Activated T-cell treated with anti-CD3 and anti-CD28 coated beads, Interleukin-2, amount 50 U/mL, for 4 hours (primary cell): ENCODE results near the gene TMEM161A. TPM values are rescaled to one million over a fixed set of nuclear protein-coding genes. Genes with fewer than 3 reads are reported as not detected.
"Not testable (repeated sequence)": the region's sequence is repeated elsewhere in the genome, so short reads cannot be mapped to it uniquely, and the experiment has no call there.

Experiments used
- ATAC-seq, 2 donors: fragments of 200-7000 bp; cut with Tn5 transposase; one replicate each; pipeline ENCODE4 v1.10.0; 2021
- DNase-seq: peaks from one replicate; pipeline ENCODE4 v3.0.0-alpha.2; 2020
- H3K27me3 Mint-ChIP-seq: one replicate; pipeline ENCODE4 v1.8.0; 2021; ENCODE audit warnings: low read depth, mixed read lengths
- H3K36me3 Mint-ChIP-seq: one replicate; pipeline ENCODE4 v1.8.0; 2022; ENCODE audit warnings: mixed read lengths; ENCODE audit not compliant: insufficient read depth
- H3K4me1 Mint-ChIP-seq: one replicate; pipeline ENCODE4 v1.8.0; 2021; ENCODE audit warnings: low read depth, mixed read lengths
- H3K4me3 Mint-ChIP-seq: one replicate; pipeline ENCODE4 v1.8.0; 2021; ENCODE audit warnings: mild to moderate bottlenecking, moderate library complexity, mixed read lengths
- H3K9me3 Mint-ChIP-seq: one replicate; pipeline ENCODE4 v1.8.0; 2021; ENCODE audit warnings: mixed read lengths
- total RNA-seq, 3 donors: library from RNA; stranded (reverse); gene quantifications; one replicate each; pipeline ENCODE4 v1.2.1, GENCODE V29; 2021

Gene TMEM161A
- total RNA-seq, 3 donors from 2014 or later: 42.3 to 43.2 (median 43.1) TPM

- Mint-ChIP-seq H3K36me3 (peaks cover 4% of the 10 kb centered on the region), H3K4me3 (no peak overlapping the region), H3K9me3 (no peaks in the 10 kb centered on the region), H3K27me3 (no peaks in the 10 kb centered on the region), H3K4me1 (no peaks in the 10 kb centered on the region)
- ATAC-seq (no peak), DNase-seq (no peak)
Observed at GRCh38 chr19:19103167-19103566, 35.1 kb downstream of the TMEM161A start.

GRCh38 chr19:19102566-19102965 lies 35.7 kb downstream of the TMEM161A start:
- not testable (repeated sequence) for H3K9me3 Mint-ChIP-seq

GRCh38 chr19:19101540-19101939 lies 36.7 kb downstream of the TMEM161A start:
- no peak for DNase-seq
- Mint-ChIP-seq H3K9me3 (no peaks in the 10 kb centered on the region), H3K4me1 (no peaks in the 10 kb centered on the region), H3K4me3 (no peak overlapping the region), H3K36me3 (peaks cover 10% of the 10 kb centered on the region), H3K27me3 (no peaks in the 10 kb centered on the region)
- ATAC-seq: no peak

More at GRCh38 chr19:19102566-19102965, 35.7 kb downstream of the TMEM161A start:
- H3K36me3 Mint-ChIP-seq, H3K27me3 Mint-ChIP-seq, DNase-seq, H3K4me3 Mint-ChIP-seq, ATAC-seq, H3K4me1 Mint-ChIP-seq: not testable (repeated sequence)

- ATAC-seq (no peak), DNase-seq (no peak)
- no peaks in the 10 kb centered on the region for H3K27me3 Mint-ChIP-seq
- no peaks in the 10 kb centered on the region for H3K4me1 Mint-ChIP-seq
- H3K36me3 Mint-ChIP-seq: peaks cover 14% of the 10 kb centered on the region
- H3K4me3 Mint-ChIP-seq: no peak overlapping the region
- H3K9me3 Mint-ChIP-seq: no peaks in the 10 kb centered on the region
Observed at GRCh38 chr19:19098703-19099632, 39.3 kb downstream of the TMEM161A start.

GRCh38 chr19:19098084-19098702 lies 40.1 kb downstream of the TMEM161A start:
- peaks cover 14% of the 10 kb centered on the region for H3K36me3 Mint-ChIP-seq
- H3K4me3 Mint-ChIP-seq: no peak overlapping the region
- no peaks in the 10 kb centered on the region for H3K9me3 Mint-ChIP-seq
- H3K27me3 Mint-ChIP-seq: no peaks in the 10 kb centered on the region
- H3K4me1 Mint-ChIP-seq: no peaks in the 10 kb centered on the region
- DNase-seq (no peak), ATAC-seq (no peak)

- Mint-ChIP-seq H3K9me3 (no peaks in the 10 kb centered on the region), H3K27me3 (no peaks in the 10 kb centered on the region), H3K4me3 (no peak overlapping the region), H3K36me3 (peaks cover 14% of the 10 kb centered on the region), H3K4me1 (no peaks in the 10 kb centered on the region)
- DNase-seq (no peak), ATAC-seq (no peak)
Observed at GRCh38 chr19:19096641-19097627, 41.3 kb downstream of the TMEM161A start.

- H3K9me3 Mint-ChIP-seq: no peaks in the 10 kb centered on the region
- ATAC-seq (no peak), DNase-seq (no peak)
- no peaks in the 10 kb centered on the region for H3K27me3 Mint-ChIP-seq
- H3K36me3 Mint-ChIP-seq: peaks cover 14% of the 10 kb centered on the region
- H3K4me1 Mint-ChIP-seq: no peaks in the 10 kb centered on the region
- H3K4me3 Mint-ChIP-seq: no peak overlapping the region
Observed at GRCh38 chr19:19095691-19096090, 42.6 kb downstream of the TMEM161A start.

GRCh38 chr19:19094513-19094912 lies 43.8 kb downstream of the TMEM161A start:
- DNase-seq: no peak
- no peaks in the 10 kb centered on the region for H3K4me1 Mint-ChIP-seq
- no peak for ATAC-seq
- H3K4me3 Mint-ChIP-seq: no peak overlapping the region
- H3K36me3 Mint-ChIP-seq: peaks cover 10% of the 10 kb centered on the region
- no peaks in the 10 kb centered on the region for H3K27me3 Mint-ChIP-seq
- no peaks in the 10 kb centered on the region for H3K9me3 Mint-ChIP-seq

- no peaks in the 10 kb centered on the region for H3K27me3 Mint-ChIP-seq
- no peak for DNase-seq
- H3K9me3 Mint-ChIP-seq: no peaks in the 10 kb centered on the region
- no peaks in the 10 kb centered on the region for H3K4me1 Mint-ChIP-seq
- no peak overlapping the region for H3K4me3 Mint-ChIP-seq
- no peak for ATAC-seq
- H3K36me3 Mint-ChIP-seq: peaks cover 3% of the 10 kb centered on the region
Observed at GRCh38 chr19:19087676-19088075, 50.6 kb downstream of the TMEM161A start.

GRCh38 chr19:19083413-19084178 lies 54.7 kb downstream of the TMEM161A start:
- no peaks in the 10 kb centered on the region for H3K9me3 Mint-ChIP-seq
- peaks cover 3% of the 10 kb centered on the region for H3K4me1 Mint-ChIP-seq
- no peak for DNase-seq
- no peak overlapping the region for H3K4me3 Mint-ChIP-seq
- H3K27me3 Mint-ChIP-seq: no peaks in the 10 kb centered on the region
- no peak for ATAC-seq
- peaks cover 4% of the 10 kb centered on the region for H3K36me3 Mint-ChIP-seq

GRCh38 chr19:19081642-19082151 lies 56.6 kb downstream of the TMEM161A start:
- Mint-ChIP-seq H3K4me3 (no peak overlapping the region), H3K36me3 (peaks cover 11% of the 10 kb centered on the region), H3K27me3 (no peaks in the 10 kb centered on the region), H3K9me3 (no peaks in the 10 kb centered on the region), H3K4me1 (peaks cover 3% of the 10 kb centered on the region)
- ATAC-seq (no peak), DNase-seq (no peak)

GRCh38 chr19:19079571-19079970 lies 58.7 kb downstream of the TMEM161A start:
- Mint-ChIP-seq H3K36me3 (peaks cover 19% of the 10 kb centered on the region), H3K27me3 (no peaks in the 10 kb centered on the region)
- ATAC-seq: no peak

GRCh38 chr19:19078801-19079200 lies 59.5 kb downstream of the TMEM161A start:
- peaks cover 17% of the 10 kb centered on the region for H3K36me3 Mint-ChIP-seq
- H3K9me3 Mint-ChIP-seq: no peaks in the 10 kb centered on the region
- peaks cover 4% of the 10 kb centered on the region for H3K4me1 Mint-ChIP-seq
- no peaks in the 10 kb centered on the region for H3K27me3 Mint-ChIP-seq
- ATAC-seq (no peak), DNase-seq (no peak)
- H3K4me3 Mint-ChIP-seq: no peak overlapping the region

More at GRCh38 chr19:19079571-19079970, 58.7 kb downstream of the TMEM161A start:
- H3K4me1 Mint-ChIP-seq: peaks cover 4% of the 10 kb centered on the region
- H3K4me3 Mint-ChIP-seq: no peak overlapping the region
- H3K9me3 Mint-ChIP-seq: no peaks in the 10 kb centered on the region
- DNase-seq: no peak
